HG03175 (cell line): Measurements from ENCODE around the gene MCL1.
"Not testable (repeated sequence)": the region's sequence is repeated elsewhere in the genome, so short reads cannot be mapped to it uniquely, and the experiment has no call there.

Experiments used
- ATAC-seq: cut with Tn5 transposase; IDR thresholded peaks from one replicate; pipeline ENCODE4 v1.9.1; 2021; ENCODE audit warnings: mild to moderate bottlenecking, moderate library complexity; ENCODE audit not compliant: unreplicated experiment

MCL1 gene

GRCh38 chr1:150579110-150579944, at the start of gene MCL1:
Gene MCL1 (minus strand): TSS chr1:150579610. CDS start chr1:150579530, 80 bp downstream.
- peak; percentile 84 for ATAC-seq

GRCh38 chr1:150628766-150629114, 49.3 kb upstream of the MCL1 start:
- ATAC-seq = no peak

GRCh38 chr1:150627826-150628410, 48.5 kb upstream of the MCL1 start:
- ATAC-seq = no peak

GRCh38 chr1:150626150-150626549, 46.7 kb upstream of the MCL1 start:
- ATAC-seq = no peak

GRCh38 chr1:150624546-150624945, 45.1 kb upstream of the MCL1 start:
- ATAC-seq = not testable (repeated sequence)

GRCh38 chr1:150624134-150624533, 44.7 kb upstream of the MCL1 start:
- not testable (repeated sequence) for ATAC-seq

- no peak for ATAC-seq
These were observed 43.0 kb upstream of the MCL1 start for GRCh38 chr1:150622303-150622975.

- no peak for ATAC-seq
These were observed 42.3 kb upstream of the MCL1 start for GRCh38 chr1:150621497-150622302.

GRCh38 chr1:150620919-150621318, 41.5 kb upstream of the MCL1 start:
- no peak for ATAC-seq

GRCh38 chr1:150619576-150620509, 40.4 kb upstream of the MCL1 start:
- no peak for ATAC-seq

- no peak for ATAC-seq
These were observed 36.2 kb upstream of the MCL1 start for GRCh38 chr1:150615346-150616201.

GRCh38 chr1:150613061-150613920, 33.9 kb upstream of the MCL1 start:
- no peak for ATAC-seq

- ATAC-seq = no peak
These were observed 32.6 kb upstream of the MCL1 start for GRCh38 chr1:150612014-150612345.

GRCh38 chr1:150610576-150610975, 31.2 kb upstream of the MCL1 start:
- no peak for ATAC-seq

GRCh38 chr1:150609732-150610131, 30.3 kb upstream of the MCL1 start:
- no peak for ATAC-seq

GRCh38 chr1:150606463-150607142, 27.2 kb upstream of the MCL1 start:
- ATAC-seq = no peak

- ATAC-seq = not testable (repeated sequence)
These were observed 26.0 kb upstream of the MCL1 start for GRCh38 chr1:150605451-150605731.

- no peak for ATAC-seq
These were observed 24.8 kb upstream of the MCL1 start for GRCh38 chr1:150604226-150604588.
